Umbilical cord (tissue), 2 donors: ENCODE measurements around the gene NDUFV2. TPM values are rescaled to one million over a fixed set of nuclear protein-coding genes. Genes with fewer than 3 reads are reported as not detected.
"Not testable (repeated sequence)": the region's sequence is repeated elsewhere in the genome, so short reads cannot be mapped to it uniquely, and the experiment has no call there.

ENCODE experiments used
- DNase-seq: peaks from one replicate; pipeline ENCODE4 v3.0.0-alpha.2; 2015; ENCODE audit warnings: low spot score
- total RNA-seq: library from RNA; depleted of rRNA; stranded (reverse); fragments of >200 nt; gene quantifications from one replicate; pipeline ENCODE4 v1.2.3, GENCODE V29; 2014; ENCODE audit warnings: low replicate concordance; ENCODE audit not compliant: insufficient read depth

Gene NDUFV2
- total RNA-seq, 1 donor from 2014 or later = 50.8 TPM

- no peak for DNase-seq
Measured at GRCh38 chr18:9150121-9150520, 47.6 kb downstream of the NDUFV2 start.

- no peak for DNase-seq
Measured at GRCh38 chr18:9153256-9153655, 50.8 kb downstream of the NDUFV2 start.

- no peak for DNase-seq
Measured at GRCh38 chr18:9156604-9157249, 54.2 kb downstream of the NDUFV2 start.

- DNase-seq = no peak
Measured at GRCh38 chr18:9157806-9158205, 55.3 kb downstream of the NDUFV2 start.

DNA sequence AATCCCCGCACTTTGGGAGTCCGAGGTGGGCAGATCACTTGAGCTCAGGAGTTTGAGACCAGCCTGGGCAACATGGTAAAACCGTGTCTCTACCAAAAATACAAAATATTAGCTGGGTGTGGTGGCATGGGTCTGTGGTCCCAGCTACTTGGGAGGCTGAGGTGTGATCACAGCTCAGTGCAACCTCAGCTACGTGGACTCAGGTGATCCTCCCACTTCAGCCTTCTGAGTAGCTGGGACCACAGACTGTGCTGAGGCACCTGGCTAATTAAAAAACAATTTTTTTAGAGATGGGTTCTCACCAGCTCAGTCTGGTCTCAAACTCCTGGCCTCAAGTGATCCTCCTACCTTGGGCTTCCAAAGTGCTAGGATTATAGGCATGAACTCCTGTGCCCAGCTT is 57.5 kb downstream of the NDUFV2 start:
- no peak for DNase-seq

- DNase-seq = not testable (repeated sequence)
Measured at GRCh38 chr18:9162663-9163062, 60.2 kb downstream of the NDUFV2 start.

DNA sequence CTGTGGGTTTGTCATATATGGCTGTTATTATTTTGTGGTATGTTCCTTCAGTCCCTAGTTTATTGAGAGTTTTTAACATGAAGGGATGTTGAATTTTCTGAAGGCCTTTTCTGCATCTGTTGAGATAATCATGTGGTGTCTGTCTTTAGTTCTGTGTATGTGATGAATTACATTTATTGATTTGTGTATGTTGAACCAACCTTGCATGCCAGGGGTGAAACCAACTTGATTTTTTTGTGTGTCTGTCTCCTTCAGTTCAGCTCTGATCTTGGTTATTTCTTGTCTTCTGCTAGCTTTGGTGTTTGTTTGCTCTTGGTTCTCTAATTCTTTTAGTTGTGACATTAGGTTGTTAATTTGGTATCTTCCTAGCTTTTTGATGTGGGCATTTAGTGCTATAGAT is 61.6 kb downstream of the NDUFV2 start:
- DNase-seq = not testable (repeated sequence)

DNA sequence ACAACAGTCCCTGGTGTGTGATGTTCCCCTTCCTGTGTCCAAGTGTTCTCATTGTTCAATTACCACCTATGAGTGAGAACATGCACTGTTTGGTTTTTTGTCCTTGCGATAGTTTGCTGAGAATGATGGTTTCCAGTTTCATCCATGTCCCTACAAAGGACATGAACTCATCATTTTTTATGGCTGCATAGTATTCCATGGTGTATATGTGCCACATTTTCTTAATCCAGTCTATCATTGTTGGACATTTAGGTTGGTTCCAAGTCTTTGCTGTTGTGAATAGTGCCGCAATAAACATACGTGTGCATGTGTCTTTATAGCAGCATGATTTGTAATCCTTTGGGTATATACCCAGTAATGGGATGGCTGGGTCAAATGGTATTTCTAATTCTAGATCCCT is 63.4 kb downstream of the NDUFV2 start:
- DNase-seq = not testable (repeated sequence)

DNA sequence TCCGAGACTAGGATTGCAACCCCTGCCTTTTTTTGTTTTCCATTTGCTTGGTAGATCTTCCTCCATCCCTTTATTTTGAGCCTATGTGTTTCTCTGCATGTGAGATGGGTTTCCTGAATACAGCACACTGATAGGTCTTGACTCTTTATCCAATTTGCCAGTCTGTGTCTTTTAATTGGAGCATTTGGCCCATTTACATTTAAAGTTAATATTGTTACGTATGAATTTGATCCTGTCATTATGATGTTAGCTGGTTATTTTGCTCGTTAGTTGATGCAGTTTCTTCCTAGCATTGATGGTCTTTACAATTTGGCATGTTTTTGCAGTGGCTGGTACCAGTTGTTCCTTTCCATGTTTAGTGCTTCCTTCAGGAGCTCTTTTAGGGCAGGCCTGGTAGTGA is 67.0 kb downstream of the NDUFV2 start:
- DNase-seq = not testable (repeated sequence)

DNA sequence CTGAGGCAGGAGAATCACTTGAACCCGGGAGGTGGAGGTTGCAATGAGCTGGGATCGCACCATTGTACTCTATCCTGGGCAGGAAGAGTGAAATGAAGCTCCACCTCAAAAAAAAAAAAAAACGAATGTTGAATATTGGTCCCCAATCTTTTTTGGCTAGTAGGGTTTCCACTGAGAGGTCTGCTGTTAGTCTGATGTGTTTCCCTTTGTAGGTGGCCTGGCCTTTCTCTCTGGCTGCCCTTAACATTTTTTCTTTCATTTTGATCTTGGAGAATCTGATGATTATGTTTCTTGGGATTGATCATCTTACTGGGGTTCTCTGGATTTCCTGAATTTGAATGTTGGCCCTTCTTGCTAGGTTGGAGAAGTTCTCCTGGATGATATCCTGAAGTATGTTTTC is 69.4 kb downstream of the NDUFV2 start:
- DNase-seq = not testable (repeated sequence)

DNA sequence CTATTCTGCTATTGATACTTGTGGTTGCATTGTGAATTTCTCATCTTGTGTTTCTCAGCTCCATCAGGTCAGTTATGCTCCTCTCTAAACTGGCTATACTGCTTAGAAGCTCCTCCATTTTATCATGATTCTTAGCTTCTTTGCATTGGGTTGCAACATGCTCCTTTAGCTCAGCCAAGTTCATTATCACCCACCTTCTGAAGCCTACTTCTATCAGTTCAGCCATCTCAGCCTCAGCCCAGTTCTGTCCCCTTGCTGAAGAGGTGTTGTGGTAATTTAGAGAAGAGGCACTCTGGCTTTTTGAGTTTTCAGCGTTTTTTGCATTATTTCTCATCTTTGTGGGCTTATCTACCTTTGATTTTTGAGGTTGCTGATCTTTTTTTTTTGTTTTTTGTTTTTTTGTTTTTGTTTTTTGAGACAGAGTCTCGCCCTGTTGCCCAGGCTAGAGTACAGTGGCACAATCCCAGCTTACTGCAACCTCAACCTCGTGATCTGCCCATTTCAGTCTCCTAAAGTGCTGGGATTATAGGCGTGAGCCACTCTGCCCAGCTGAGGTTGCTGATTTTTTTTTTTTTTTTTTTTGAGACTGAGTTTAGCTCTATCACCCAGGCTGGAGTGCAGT is 70.1 kb downstream of the NDUFV2 start:
- DNase-seq = no peak

DNA sequence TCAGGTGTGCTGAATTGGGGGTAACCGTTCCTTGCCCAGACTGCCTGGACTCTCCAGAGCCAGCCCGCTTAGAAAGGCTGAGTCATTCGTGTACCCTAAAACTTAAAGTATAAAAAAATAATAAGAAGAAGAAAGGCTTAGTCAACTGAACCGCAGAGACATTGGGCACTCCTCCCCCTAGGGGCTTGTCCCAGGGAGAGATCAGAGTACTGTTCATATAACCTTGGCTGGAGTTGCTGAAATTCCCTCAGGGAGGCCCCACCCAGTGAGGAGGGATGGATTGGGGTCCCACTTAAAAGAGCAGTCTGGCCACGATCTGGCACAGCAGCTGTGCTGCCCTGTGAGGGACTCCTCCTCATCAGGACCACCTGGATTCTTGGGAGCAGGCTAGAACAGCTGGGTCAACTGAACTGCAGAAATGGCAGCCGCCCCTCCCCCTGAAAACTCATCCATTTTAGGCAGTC is 71.3 kb downstream of the NDUFV2 start:
- no peak for DNase-seq

GRCh38 chr18:9174302-9174701 is 71.8 kb downstream of the NDUFV2 start:
- DNase-seq = no peak

GRCh38 chr18:9175115-9175514 is 72.6 kb downstream of the NDUFV2 start:
- DNase-seq = no peak

DNA sequence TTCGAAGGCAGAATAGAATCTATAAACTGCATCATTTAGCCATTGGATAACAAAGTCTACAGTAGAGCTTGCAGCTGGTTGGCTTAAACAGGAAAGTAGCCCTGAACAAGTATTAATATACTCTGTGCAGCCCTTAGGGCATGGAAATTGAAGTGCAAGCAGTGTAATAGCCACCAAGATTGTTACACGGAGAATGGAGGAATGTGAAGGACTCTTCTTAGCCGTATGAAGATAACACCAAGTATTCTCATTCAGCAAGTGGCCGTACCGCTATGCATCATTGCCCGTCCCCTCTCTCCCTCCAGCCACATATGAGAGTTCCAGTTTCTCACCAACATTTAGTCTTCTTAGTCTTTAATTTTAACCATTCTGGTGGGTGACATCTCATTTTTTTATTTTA is 74.5 kb downstream of the NDUFV2 start:
- no peak for DNase-seq

- DNase-seq = no peak
Measured at GRCh38 chr18:9177466-9177865, 75.0 kb downstream of the NDUFV2 start.

- DNase-seq = no peak
Measured at GRCh38 chr18:9178557-9178956, 76.1 kb downstream of the NDUFV2 start.

DNA sequence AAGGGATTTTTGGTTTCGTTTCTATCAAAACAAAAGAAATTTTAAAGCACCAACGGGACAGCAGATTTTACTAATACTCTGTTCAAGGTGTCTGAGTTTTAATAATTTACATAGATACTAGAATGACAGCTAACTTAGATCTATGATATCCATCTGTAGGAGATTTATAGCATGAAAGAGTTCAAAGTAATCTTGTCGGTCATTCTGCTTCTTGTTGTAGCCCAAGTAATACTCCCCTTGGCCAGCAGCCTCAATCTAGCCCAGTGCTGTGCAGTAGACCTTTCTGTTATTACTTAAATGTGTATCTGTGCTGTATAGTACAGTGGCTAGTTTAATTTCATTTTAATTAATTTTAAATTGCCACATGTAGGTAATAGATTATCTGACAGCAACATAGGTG is 78.8 kb downstream of the NDUFV2 start:
- no peak for DNase-seq

DNA sequence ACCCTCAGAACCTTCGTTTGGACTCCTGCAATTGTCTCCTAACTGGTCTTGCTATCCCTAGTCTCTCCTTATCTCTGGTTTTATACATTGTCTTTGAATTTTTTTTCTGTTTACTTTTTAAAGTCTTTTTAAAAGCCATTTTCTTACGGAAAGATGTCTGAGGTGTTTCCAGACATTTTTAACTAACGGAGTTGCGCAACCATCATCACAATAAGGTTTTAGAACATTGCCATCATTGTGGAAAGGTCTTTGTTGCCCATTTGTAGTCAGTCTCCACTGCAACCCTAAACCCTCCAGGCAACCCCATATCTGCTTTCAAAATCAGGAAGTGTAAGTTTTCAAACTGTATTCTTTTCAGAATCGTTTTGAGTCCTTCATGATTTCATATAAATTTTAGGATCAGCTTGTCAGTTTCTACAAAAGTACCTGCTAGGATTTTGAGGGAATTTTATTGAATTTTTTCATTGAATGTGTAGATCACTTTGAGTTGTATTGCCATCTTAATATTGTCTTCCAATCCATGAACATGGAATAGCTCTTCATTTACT is 80.4 kb downstream of the NDUFV2 start:
- no peak for DNase-seq
